Left renal pelvis (tissue), 4 donors: ENCODE results near the gene RPLP1. TPM values are rescaled to one million over a fixed set of nuclear protein-coding genes. Genes with fewer than 3 reads are reported as not detected.
A peak's percentile ranks its signal among the peaks of the same experiment; 100 is the strongest.
"Not testable (repeated sequence)": the region's sequence is repeated elsewhere in the genome, so short reads cannot be mapped to it uniquely, and the experiment has no call there.

Experiments used
- DNase-seq, 4 donors: peaks; one replicate each; pipeline ENCODE4 v3.0.0-alpha.2; 2013; ENCODE audit warnings: low read depth in 4 of 4, low spot score in 3 of 4
- polyA plus RNA-seq, 4 donors: library from polyadenylated mRNA; unstranded; fragments of 120-200 nt; gene quantifications; one replicate each; pipeline ENCODE4 v1.2.1, GENCODE V29; 2013; ENCODE audit not compliant: insufficient read length in 4 of 4

RPLP1 gene
- polyA plus RNA-seq, 4 donors: 1,334 to 1,874 (median 1,438) TPM

GRCh38 chr15:69436951-69437350 lies 15.7 kb upstream of the RPLP1 start:
- DNase-seq: no peak

- DNase-seq: no peak
These were observed 13.0 kb upstream of the RPLP1 start for GRCh38 chr15:69439623-69440022.

- DNase-seq: no peak
These were observed 9.5 kb upstream of the RPLP1 start for GRCh38 chr15:69443032-69443611.

GRCh38 chr15:69444686-69445085 lies 7.9 kb upstream of the RPLP1 start:
- no peak for DNase-seq

- DNase-seq: no peak
These were observed 5.7 kb upstream of the RPLP1 start for GRCh38 chr15:69446953-69447352.

GRCh38 chr15:69450221-69450620 lies 2.4 kb upstream of the RPLP1 start:
- not testable (repeated sequence) for DNase-seq

GRCh38 chr15:69450968-69451695 lies 1.5 kb upstream of the RPLP1 start:
- DNase-seq: no peak

- no peak for DNase-seq
These were observed 497 bp upstream of the RPLP1 start for GRCh38 chr15:69451951-69452691.

GRCh38 chr15:69454953-69455352 lies 2.3 kb downstream of the RPLP1 start:
- DNase-seq: no peak

- DNase-seq: no peak
These were observed 3.9 kb downstream of the RPLP1 start for GRCh38 chr15:69456208-69457166.

GRCh38 chr15:69457304-69458280 lies 5.0 kb downstream of the RPLP1 start:
- no peak for DNase-seq

GRCh38 chr15:69459066-69459465 lies 6.4 kb downstream of the RPLP1 start:
- DNase-seq: no peak

- DNase-seq: no peak
These were observed 7.9 kb downstream of the RPLP1 start for GRCh38 chr15:69460481-69460880.

- DNase-seq: no peak
These were observed 9.4 kb downstream of the RPLP1 start for GRCh38 chr15:69462030-69462492.

GRCh38 chr15:69462493-69463181 lies 10.0 kb downstream of the RPLP1 start:
- DNase-seq: peak; percentile 95 to 97 (median 96)

- DNase-seq: no peak
These were observed 10.7 kb downstream of the RPLP1 start for GRCh38 chr15:69463182-69463756.

GRCh38 chr15:69465253-69465652 lies 12.6 kb downstream of the RPLP1 start:
- DNase-seq: no peak

GRCh38 chr15:69466733-69467132 lies 14.1 kb downstream of the RPLP1 start:
- DNase-seq: no peak
